Measurements from ENCODE around the gene LDB1. TPM values are rescaled to one million over a fixed set of nuclear protein-coding genes. Genes with fewer than 3 reads are reported as not detected.

The LDB1 gene
- total and polyA plus RNA-seq, 2 donors (not counting 3 experiments of a cell fraction or from before 2014, with no cell fraction given), result 65.7 to 137 TPM

DNA sequence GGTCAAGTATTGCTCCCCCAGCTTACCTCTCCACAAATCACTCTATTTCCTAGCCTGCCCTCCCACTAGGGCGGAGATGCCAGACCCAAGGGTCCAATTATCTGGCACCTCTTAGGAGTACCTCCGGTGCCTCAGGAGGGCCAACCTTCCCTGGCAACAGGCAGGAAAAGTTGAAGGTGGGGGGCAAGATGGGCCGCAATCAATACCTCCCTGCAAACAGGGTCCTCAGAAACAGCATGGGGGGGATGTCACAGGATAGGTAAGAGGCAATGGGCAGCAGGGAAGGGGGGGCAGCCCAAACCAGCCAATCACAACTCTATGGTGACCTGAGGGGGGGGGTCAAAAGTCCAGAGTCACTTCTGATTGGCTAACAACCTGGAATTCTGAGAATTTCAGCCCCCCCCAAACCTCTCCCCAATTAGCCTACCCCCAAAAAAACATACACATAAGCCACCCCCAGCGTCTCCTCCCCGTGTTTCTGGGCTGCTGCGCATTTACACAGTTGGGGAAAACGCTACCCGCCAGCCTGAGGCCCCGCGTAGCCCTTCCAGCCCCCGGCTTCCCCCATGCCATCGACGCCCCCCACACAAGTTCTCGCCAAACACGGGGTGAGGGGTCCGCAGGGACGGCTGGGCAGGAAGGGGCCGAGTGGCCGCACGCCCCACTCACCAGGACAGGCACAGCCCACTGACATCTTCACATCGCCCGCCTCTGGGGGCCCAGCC, 589 bp downstream of the LDB1 start:
- TF ChIP-seq, protein P1, sequence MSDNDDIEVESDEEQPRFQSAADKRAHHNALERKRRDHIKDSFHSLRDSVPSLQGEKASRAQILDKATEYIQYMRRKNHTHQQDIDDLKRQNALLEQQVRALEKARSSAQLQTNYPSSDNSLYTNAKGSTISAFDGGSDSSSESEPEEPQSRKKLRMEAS (IDR thresholded peaks at IDR 0.05; ENCODE audit: insufficient read depth, insufficient read length), result no peak
- no peak for TF ChIP-seq MYC (IDR thresholded peaks at IDR 0.05; ENCODE audit: low read depth, low read length)
- no peaks in the 10 kb centered on the region for H3K36me3 ChIP-seq (ENCODE audit: control insufficient read depth in 2 of 2, extremely low read depth in 1 of 2, insufficient read depth in 2 of 2, low read length in 2 of 2)
- dilution Hi-C loops (cut with MboI; ENCODE audit: extremely low pct_ligation_motif_present, low sequenced_read_pairs), result no loop called here
- peak; percentile 91 for FAIRE-seq
- peak overlapping the region; percentile 62 for H3K4me2 ChIP-seq (ENCODE audit: insufficient read depth, low read length)
- CTCF ChIA-PET, result no interaction called here
- intact Hi-C loops (cut with micrococcal nuclease), result loop anchor here (1.0 to 5.0 kb wide), 2 partner anchors 13 to 33 kb away; partner anchors contain the start of gene NOLC1
- peaks cover 50% of the 10 kb centered on the region for H3K4me1 ChIP-seq (ENCODE audit: control insufficient read depth, extremely low read depth, insufficient read depth, low read length)
- POLR2A ChIA-PET, result no interaction called here
- no peaks in the 10 kb centered on the region for H4K20me1 ChIP-seq (replicated peaks; ENCODE audit: control insufficient read depth, extremely low read depth, insufficient read depth, low read length)
- no peaks in the 10 kb centered on the region for H3K27me3 ChIP-seq (ENCODE audit: control insufficient read depth in 2 of 2, insufficient read depth in 2 of 2, low read length in 2 of 2)
- H3K79me2 ChIP-seq (ENCODE audit: control insufficient read depth, insufficient read depth, low read length), result peaks cover 32% of the 10 kb centered on the region
- peak overlapping the region; percentile 70 for H3K27ac ChIP-seq (ENCODE audit: insufficient read depth, low read depth, low read length)
- H3K9me1 ChIP-seq (replicated peaks; ENCODE audit: control insufficient read depth, extremely low read depth, insufficient read depth, low read length), result no peaks in the 10 kb centered on the region
- peak overlapping the region; percentile 52 for H2AFZ ChIP-seq (ENCODE audit: low read depth, low read length)
- DNase-seq (ENCODE audit: low read depth, low spot score), result peak; percentile 72
- peak overlapping the region; percentile 86 for H3K9ac ChIP-seq (replicated peaks; ENCODE audit: extremely low read depth, insufficient read depth, low read length)
- H3K9me3 ChIP-seq (replicated peaks; ENCODE audit: control insufficient read depth, insufficient read depth, low read length), result no peaks in the 10 kb centered on the region
- BruUV-seq (replicated peaks), result TSS peak; percentile 22
- H3K4me3 ChIP-seq (replicated peaks in 1 of 3; ENCODE audit: insufficient read depth in 1 of 3, low read depth in 1 of 3, low read length in 3 of 3), result peak overlapping the region; percentile 53 to 98 (median 57)

GRCh38 chr10:102118867-102119266, 1.3 kb downstream of the LDB1 start:
- intact Hi-C loops (cut with micrococcal nuclease), result loop anchor here (5.0 kb wide), 1 partner anchor 33 kb away; the partner anchor contains the start of gene NOLC1
- H3K9ac ChIP-seq (replicated peaks; ENCODE audit: extremely low read depth, insufficient read depth, low read length), result peak overlapping the region; percentile 22

More at GRCh38 chr10:102118867-102119266, 1.3 kb downstream of the LDB1 start:
- peak overlapping the region in 1 of 3 experiments; percentile 98 for H3K4me3 ChIP-seq (replicated peaks in 1 of 3; ENCODE audit: insufficient read depth in 1 of 3, low read depth in 1 of 3, low read length in 3 of 3)
- no peak for FAIRE-seq
- DNase-seq (ENCODE audit: low read depth, low spot score), result peak; percentile 25
- H3K79me2 ChIP-seq (ENCODE audit: control insufficient read depth, insufficient read depth, low read length), result peaks cover 37% of the 10 kb centered on the region
- H3K9me1 ChIP-seq (replicated peaks; ENCODE audit: control insufficient read depth, extremely low read depth, insufficient read depth, low read length), result no peaks in the 10 kb centered on the region
- H2AFZ ChIP-seq (ENCODE audit: low read depth, low read length), result no peak overlapping the region
- CTCF ChIA-PET, result interaction anchor here (1.1 kb wide), 1 partner anchor 14 kb away, joined by 6 read pairs; the partner anchor contains the start of gene PPRC1
- BruUV-seq (replicated peaks), result no TSS peak
- H3K36me3 ChIP-seq (ENCODE audit: control insufficient read depth in 2 of 2, extremely low read depth in 1 of 2, insufficient read depth in 2 of 2, low read length in 2 of 2), result no peaks in the 10 kb centered on the region
- no peak for TF ChIP-seq POLR2AphosphoS5 (IDR thresholded peaks at IDR 0.05; ENCODE audit: insufficient read depth, low read depth, low read length)
- no peak for TF ChIP-seq CTCF (IDR thresholded peaks at IDR 0.05; ENCODE audit: extremely low read depth in 1 of 2, insufficient read depth in 1 of 2, low read depth in 1 of 2, low read length in 2 of 2)
- no peak for TF ChIP-seq EZH2 (IDR thresholded peaks at IDR 0.05; ENCODE audit: borderline replicate concordance, low read depth, low read length, severe bottlenecking)
- no peak for TF ChIP-seq MYC (IDR thresholded peaks at IDR 0.05; ENCODE audit: low read depth, low read length)
- TF ChIP-seq FOS (IDR thresholded peaks at IDR 0.05; ENCODE audit: borderline replicate concordance, insufficient read depth, low read length), result no peak
- TF ChIP-seq, protein P1 (IDR thresholded peaks at IDR 0.05; ENCODE audit: insufficient read depth, insufficient read length), result no peak
- H4K20me1 ChIP-seq (replicated peaks; ENCODE audit: control insufficient read depth, extremely low read depth, insufficient read depth, low read length), result no peaks in the 10 kb centered on the region
- no peaks in the 10 kb centered on the region for H3K27me3 ChIP-seq (ENCODE audit: control insufficient read depth in 2 of 2, insufficient read depth in 2 of 2, low read length in 2 of 2)
- H3K9me3 ChIP-seq (replicated peaks; ENCODE audit: control insufficient read depth, insufficient read depth, low read length), result no peaks in the 10 kb centered on the region
- H3K4me2 ChIP-seq (ENCODE audit: insufficient read depth, low read length), result peak overlapping the region; percentile 18
- H3K4me1 ChIP-seq (ENCODE audit: control insufficient read depth, extremely low read depth, insufficient read depth, low read length), result peaks cover 50% of the 10 kb centered on the region
- dilution Hi-C loops (cut with MboI; ENCODE audit: extremely low pct_ligation_motif_present, low sequenced_read_pairs), result no loop called here
- POLR2A ChIA-PET, result no interaction called here
- peak overlapping the region; percentile 12 for H3K27ac ChIP-seq (ENCODE audit: insufficient read depth, low read depth, low read length)

All from endothelial cell of umbilical vein (primary cell).